Spleen (tissue), 7 donors: ENCODE data around the gene THSD4.

Experiments
- CTCF ChIP-seq, 11 experiments: fragments of 200-600 bp in 7 of 11; fragments of 450-650 bp in 4 of 11; sonication (generic) in 4 of 11; IDR thresholded peaks in 8 of 11; conservative IDR thresholded peaks in 3 of 11; 1 replicate in 7 of 11; 2 replicates in 4 of 11; pipeline versions ENCODE4 v1.4.0 to v1.8.0; 2016 to 2021; ENCODE audit warnings: antibody characterized with exemption in 11 of 11, inconsistent platforms in 4 of 11, mild to moderate bottlenecking in 1 of 11
- POLR2A ChIP-seq, 3 donors: fragments of 450-650 bp; IDR thresholded peaks; one replicate each; pipeline ENCODE4 v1.5.1; 2017; ENCODE audit warnings: antibody characterized with exemption in 3 of 3, mild to moderate bottlenecking in 1 of 3
- POLR2AphosphoS5 ChIP-seq, 3 donors: sonication (generic); formaldehyde crosslinking; IDR thresholded peaks; one replicate each; pipeline ENCODE4 v1.5.1; 2017; ENCODE audit warnings: antibody characterized with exemption in 3 of 3
- donor health status: DM: no; HTN: no; CAD: no; lungs with moderate emphysema.
- donor health status: DM: no; HTN: no; CAD: no.
- donor health status: DM: no; HTN: no; CAD: no.

- TF ChIP-seq POLR2AphosphoS5 (IDR thresholded peaks at IDR 0.05) (no peak), POLR2A (IDR thresholded peaks at IDR 0.05) (no peak), CTCF (IDR thresholded peaks at IDR 0.05 in 8 of 11, conservative IDR thresholded peaks at IDR 0.05 in 3 of 11) (no peak)
These were observed 456.4 kb downstream of the THSD4 start for GRCh38 chr15:71571641-71572040.
